Measurements from ENCODE around the gene FLT3.

DNA sequence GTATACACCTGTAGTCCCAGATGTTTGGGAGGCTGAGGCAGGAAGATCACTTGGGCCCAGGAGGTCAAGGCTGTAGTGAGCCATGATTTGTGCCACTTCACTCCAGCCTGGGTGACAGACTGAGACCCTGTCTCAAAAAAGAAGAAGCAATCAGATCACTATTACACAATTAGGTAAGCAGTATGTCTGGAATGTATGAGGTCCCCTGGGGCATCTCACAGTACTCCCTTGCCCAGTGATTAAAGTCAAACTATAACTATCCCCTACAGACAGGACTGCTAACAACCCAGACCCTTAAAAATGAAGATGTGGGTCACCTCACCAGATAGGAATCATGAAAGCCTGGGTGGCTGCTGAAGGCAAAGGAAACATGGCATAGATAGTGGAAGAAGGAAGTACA lies 28.6 kb upstream of the FLT3 start:
- TF ChIP-seq, protein P1, sequence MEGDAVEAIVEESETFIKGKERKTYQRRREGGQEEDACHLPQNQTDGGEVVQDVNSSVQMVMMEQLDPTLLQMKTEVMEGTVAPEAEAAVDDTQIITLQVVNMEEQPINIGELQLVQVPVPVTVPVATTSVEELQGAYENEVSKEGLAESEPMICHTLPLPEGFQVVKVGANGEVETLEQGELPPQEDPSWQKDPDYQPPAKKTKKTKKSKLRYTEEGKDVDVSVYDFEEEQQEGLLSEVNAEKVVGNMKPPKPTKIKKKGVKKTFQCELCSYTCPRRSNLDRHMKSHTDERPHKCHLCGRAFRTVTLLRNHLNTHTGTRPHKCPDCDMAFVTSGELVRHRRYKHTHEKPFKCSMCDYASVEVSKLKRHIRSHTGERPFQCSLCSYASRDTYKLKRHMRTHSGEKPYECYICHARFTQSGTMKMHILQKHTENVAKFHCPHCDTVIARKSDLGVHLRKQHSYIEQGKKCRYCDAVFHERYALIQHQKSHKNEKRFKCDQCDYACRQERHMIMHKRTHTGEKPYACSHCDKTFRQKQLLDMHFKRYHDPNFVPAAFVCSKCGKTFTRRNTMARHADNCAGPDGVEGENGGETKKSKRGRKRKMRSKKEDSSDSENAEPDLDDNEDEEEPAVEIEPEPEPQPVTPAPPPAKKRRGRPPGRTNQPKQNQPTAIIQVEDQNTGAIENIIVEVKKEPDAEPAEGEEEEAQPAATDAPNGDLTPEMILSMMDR (tag by site-specific recombination; IDR thresholded peaks at IDR 0.05) = no peak
- TF ChIP-seq, protein P2, sequence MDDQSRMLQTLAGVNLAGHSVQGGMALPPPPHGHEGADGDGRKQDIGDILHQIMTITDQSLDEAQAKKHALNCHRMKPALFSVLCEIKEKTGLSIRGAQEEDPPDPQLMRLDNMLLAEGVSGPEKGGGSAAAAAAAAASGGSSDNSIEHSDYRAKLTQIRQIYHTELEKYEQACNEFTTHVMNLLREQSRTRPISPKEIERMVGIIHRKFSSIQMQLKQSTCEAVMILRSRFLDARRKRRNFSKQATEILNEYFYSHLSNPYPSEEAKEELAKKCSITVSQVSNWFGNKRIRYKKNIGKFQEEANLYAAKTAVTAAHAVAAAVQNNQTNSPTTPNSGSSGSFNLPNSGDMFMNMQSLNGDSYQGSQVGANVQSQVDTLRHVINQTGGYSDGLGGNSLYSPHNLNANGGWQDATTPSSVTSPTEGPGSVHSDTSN (CRISPR knock-in tag; IDR thresholded peaks at IDR 0.05) = no peak
- TF ChIP-seq ZNF274 (IDR thresholded peaks at IDR 0.05; ENCODE audit: low read length) (no peak), ZNF274 (tag by site-specific recombination; IDR thresholded peaks at IDR 0.05; ENCODE audit: borderline replicate concordance) (no peak)
